Measurements from ENCODE around the gene ADAMTSL1.
"Not testable (repeated sequence)": the region's sequence is repeated elsewhere in the genome, so short reads cannot be mapped to it uniquely, and the experiment has no call there.

ADAMTSL1 gene

GRCh38 chr9:18864516-18864915, 390.6 kb downstream of the ADAMTSL1 start:
- DNase-seq: no peak

- no peak for DNase-seq
These were observed 391.6 kb downstream of the ADAMTSL1 start for GRCh38 chr9:18865542-18865941.

GRCh38 chr9:18866121-18866831, 392.3 kb downstream of the ADAMTSL1 start:
- DNase-seq: no peak

GRCh38 chr9:18869725-18870124, 395.8 kb downstream of the ADAMTSL1 start:
- no peak for DNase-seq

- no peak for DNase-seq
These were observed 400.1 kb downstream of the ADAMTSL1 start for GRCh38 chr9:18874069-18874468.

- not testable (repeated sequence) for DNase-seq
These were observed 401.0 kb downstream of the ADAMTSL1 start for GRCh38 chr9:18874990-18875389.

- no peak for DNase-seq
These were observed 404.0 kb downstream of the ADAMTSL1 start for GRCh38 chr9:18877984-18878383.

GRCh38 chr9:18881758-18882157, 407.8 kb downstream of the ADAMTSL1 start:
- DNase-seq: no peak

GRCh38 chr9:18887546-18887945, 413.6 kb downstream of the ADAMTSL1 start:
- no peak for DNase-seq

GRCh38 chr9:18888290-18888689, 414.3 kb downstream of the ADAMTSL1 start:
- no peak for DNase-seq

GRCh38 chr9:18889550-18889949, 415.6 kb downstream of the ADAMTSL1 start:
- DNase-seq: no peak

GRCh38 chr9:18890372-18890771, 416.4 kb downstream of the ADAMTSL1 start:
- no peak for DNase-seq

- DNase-seq: no peak
These were observed 418.2 kb downstream of the ADAMTSL1 start for GRCh38 chr9:18891946-18892670.

- no peak for DNase-seq
These were observed 419.1 kb downstream of the ADAMTSL1 start for GRCh38 chr9:18893046-18893445.

- no peak for DNase-seq
These were observed 419.5 kb downstream of the ADAMTSL1 start for GRCh38 chr9:18893491-18893890.

GRCh38 chr9:18896004-18896403, 422.1 kb downstream of the ADAMTSL1 start:
- no peak for DNase-seq

GRCh38 chr9:18896531-18897179, 422.7 kb downstream of the ADAMTSL1 start:
- DNase-seq: no peak

- no peak for DNase-seq
These were observed 429.5 kb downstream of the ADAMTSL1 start for GRCh38 chr9:18903450-18903849.

GRCh38 chr9:18905028-18905882, 431.3 kb downstream of the ADAMTSL1 start:
- no peak for DNase-seq

- no peak for DNase-seq
These were observed 432.1 kb downstream of the ADAMTSL1 start for GRCh38 chr9:18905883-18906629.

- DNase-seq: no peak
These were observed 432.9 kb downstream of the ADAMTSL1 start for GRCh38 chr9:18906656-18907395.
